HEK293 (cell line): ENCODE data around the gene USP6.
"Not testable (repeated sequence)": the region's sequence is repeated elsewhere in the genome, so short reads cannot be mapped to it uniquely, and the experiment has no call there.

ENCODE experiments used
- CTCF ChIA-PET: fragments of 350-600 bp; formaldehyde crosslinking; extraction: SDS; loops from one replicate; lab custom pipeline; 2021; ENCODE audit warnings: antibody characterized with exemption; lab: Yijun Ruan, JAX
- POLR2A ChIA-PET: fragments of 300-600 bp; formaldehyde crosslinking; extraction: SDS; loops from one replicate; lab custom pipeline; 2020; ENCODE audit warnings: antibody characterized with exemption, inconsistent platforms; lab: Yijun Ruan, JAX
- H3K27ac ChIP-seq: fragments of 200-500 bp; sonication (Bioruptor generic); 2 replicates; pipeline ENCODE4 v1.5.1; 2014; ENCODE audit warnings: low read depth, low read length, control low read depth, inconsistent platforms; ENCODE audit errors: extremely low read depth
- H3K36me3 ChIP-seq, 2 experiments: fragments of 200-500 bp in 1 of 2; sonication (Bioruptor generic) in 1 of 2; 1 replicate in 1 of 2; 2 replicates in 1 of 2; pipeline ENCODE4 v1.5.1; 2014 to 2017; ENCODE audit warnings: inconsistent platforms in 2 of 2, low read length in 2 of 2; ENCODE audit not compliant: control insufficient read depth in 2 of 2, insufficient read depth in 1 of 2
- H3K4me1 ChIP-seq: fragments of 200-500 bp; sonication (Bioruptor generic); 2 replicates; pipeline ENCODE4 v1.5.1; 2014; ENCODE audit warnings: mild to moderate bottlenecking, low read length, inconsistent platforms; ENCODE audit not compliant: control insufficient read depth, insufficient read depth
- H3K4me3 ChIP-seq: 2 replicates; pipeline ENCODE4 v1.5.1; 2011; ENCODE audit warnings: low read depth, mild to moderate bottlenecking, control low read depth, low read length, moderate library complexity
- H3K9me3 ChIP-seq: fragments of 200-500 bp; sonication (Bioruptor generic); 2 replicates; pipeline ENCODE4 v1.5.1; 2014; ENCODE audit warnings: low read depth, low read length, inconsistent platforms; ENCODE audit not compliant: control insufficient read depth, insufficient read depth
- KLF1 ChIP-seq: fragments of 450-650 bp; formaldehyde crosslinking; IDR thresholded peaks from 2 replicates; pipeline ENCODE4 v1.5.1; 2016; ENCODE audit warnings: missing biosample characterization, missing genetic modification characterization
- KLF10 ChIP-seq: fragments of 450-650 bp; IDR thresholded peaks from 2 replicates; pipeline ENCODE4 v1.5.1; 2018; ENCODE audit warnings: missing biosample characterization, mild to moderate bottlenecking, missing genetic modification characterization
- KLF17 ChIP-seq: fragments of 450-650 bp; formaldehyde crosslinking; IDR thresholded peaks from 2 replicates; pipeline ENCODE4 v1.5.1; 2016; ENCODE audit warnings: missing biosample characterization, missing genetic modification characterization
- KLF8 ChIP-seq: fragments of 450-650 bp; formaldehyde crosslinking; IDR thresholded peaks from 2 replicates; pipeline ENCODE4 v1.5.1; 2016; ENCODE audit warnings: missing biosample characterization, missing genetic modification characterization
- PRDM1 ChIP-seq: fragments of 450-650 bp; formaldehyde crosslinking; IDR thresholded peaks from 2 replicates; pipeline ENCODE4; 2016; ENCODE audit warnings: missing biosample characterization, missing genetic modification characterization
- WT1 ChIP-seq: fragments of 450-650 bp; formaldehyde crosslinking; IDR thresholded peaks from 2 replicates; pipeline ENCODE4 v1.5.1; 2016; ENCODE audit warnings: missing biosample characterization, missing genetic modification characterization
- ZBTB11 ChIP-seq: fragments of 450-650 bp; formaldehyde crosslinking; conservative IDR thresholded peaks from 2 replicates; pipeline ENCODE4 v1.5.1; 2016; ENCODE audit warnings: low read depth, missing biosample characterization, missing genetic modification characterization
- ZBTB17 ChIP-seq: fragments of 450-650 bp; formaldehyde crosslinking; IDR thresholded peaks from 2 replicates; pipeline ENCODE4 v1.5.1; 2016; ENCODE audit warnings: missing biosample characterization, missing genetic modification characterization
- ZNF112 ChIP-seq: fragments of 450-650 bp; formaldehyde crosslinking; IDR thresholded peaks from 2 replicates; pipeline ENCODE4 v1.5.0; 2017; ENCODE audit warnings: missing biosample characterization, missing genetic modification characterization
- ZNF121 ChIP-seq: fragments of 450-650 bp; formaldehyde crosslinking; IDR thresholded peaks from 2 replicates; pipeline ENCODE4 v1.5.1; 2016; ENCODE audit warnings: missing biosample characterization, missing genetic modification characterization
- ZNF132 ChIP-seq: fragments of 450-650 bp; formaldehyde crosslinking; IDR thresholded peaks from 2 replicates; pipeline ENCODE4 v1.5.1; 2017; ENCODE audit warnings: missing biosample characterization, missing genetic modification characterization, borderline replicate concordance
- ZNF133 ChIP-seq: fragments of 450-650 bp; formaldehyde crosslinking; IDR thresholded peaks from 2 replicates; pipeline ENCODE4 v1.5.1; 2016; ENCODE audit warnings: missing biosample characterization, missing genetic modification characterization
- ZNF174 ChIP-seq: fragments of 450-650 bp; formaldehyde crosslinking; IDR thresholded peaks from 2 replicates; pipeline ENCODE4 v1.5.0; 2017; ENCODE audit warnings: missing biosample characterization, mild to moderate bottlenecking, missing genetic modification characterization
- ZNF404 ChIP-seq: fragments of 450-650 bp; formaldehyde crosslinking; IDR thresholded peaks from 2 replicates; pipeline ENCODE4 v1.5.1; 2017; ENCODE audit warnings: missing biosample characterization, missing genetic modification characterization
- ZNF473 ChIP-seq: fragments of 450-650 bp; formaldehyde crosslinking; IDR thresholded peaks from 2 replicates; pipeline ENCODE4 v1.5.1; 2017; ENCODE audit warnings: missing biosample characterization, missing genetic modification characterization
- ZNF501 ChIP-seq: fragments of 450-650 bp; formaldehyde crosslinking; IDR thresholded peaks from 2 replicates; pipeline ENCODE4 v1.5.1; 2016; ENCODE audit warnings: missing biosample characterization, missing genetic modification characterization
- ZNF529 ChIP-seq: fragments of 450-650 bp; formaldehyde crosslinking; IDR thresholded peaks from 2 replicates; pipeline ENCODE4 v1.5.1; 2017; ENCODE audit warnings: missing genetic modification characterization, missing biosample characterization; ENCODE audit not compliant: insufficient replicate concordance
- ZNF561 ChIP-seq: fragments of 450-650 bp; IDR thresholded peaks from 2 replicates; pipeline ENCODE4 v1.5.1; 2018; ENCODE audit warnings: missing biosample characterization, missing genetic modification characterization, borderline replicate concordance
- ZNF704 ChIP-seq: fragments of 450-650 bp; formaldehyde crosslinking; IDR thresholded peaks from 2 replicates; pipeline ENCODE4 v1.5.1; 2016; ENCODE audit warnings: missing biosample characterization, missing genetic modification characterization
- ZNF747 ChIP-seq: fragments of 450-650 bp; formaldehyde crosslinking; IDR thresholded peaks from 2 replicates; pipeline ENCODE4 v1.5.1; 2016; ENCODE audit warnings: missing biosample characterization, missing genetic modification characterization
- ZXDB ChIP-seq: fragments of 450-650 bp; formaldehyde crosslinking; IDR thresholded peaks from 2 replicates; pipeline ENCODE4 v1.5.1; 2016; ENCODE audit warnings: missing biosample characterization, missing genetic modification characterization
- TF ChIP-seq, protein P1 (sequence below): fragments of 450-650 bp; formaldehyde crosslinking; IDR thresholded peaks from 2 replicates; pipeline ENCODE4; 2016; ENCODE audit warnings: missing biosample characterization, missing genetic modification characterization
- TF ChIP-seq, protein P2 (sequence below): fragments of 450-650 bp; formaldehyde crosslinking; IDR thresholded peaks from 2 replicates; pipeline ENCODE4 v1.5.1; 2017; ENCODE audit warnings: missing biosample characterization, missing genetic modification characterization

USP6 gene

DNA sequence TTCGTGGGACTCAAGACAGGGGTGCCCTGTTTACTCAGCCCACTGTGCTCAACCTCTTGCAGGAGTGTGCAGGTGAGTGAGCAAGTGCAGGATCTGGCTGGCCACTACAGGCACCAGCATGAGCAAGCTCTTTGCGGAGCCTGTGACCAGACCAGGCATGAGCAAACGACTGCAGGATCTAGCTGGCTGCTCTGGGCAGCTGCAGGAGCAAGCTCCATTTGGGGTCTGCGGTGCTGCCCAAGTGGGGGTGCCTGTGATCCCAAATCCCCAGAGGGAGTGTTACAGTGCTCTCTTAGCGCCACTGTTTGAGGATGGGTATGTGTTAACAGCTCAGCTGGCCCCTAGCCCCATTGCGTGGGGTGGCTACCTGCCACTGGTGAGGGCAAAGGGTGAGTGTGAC lies 2.4 kb downstream of the USP6 start:
- ChIA-PET POLR2A (no interaction called here), CTCF (no interaction called here)
- Histone ChIP-seq H3K4me1 (no peaks in the 10 kb centered on the region), H3K4me3 (no peak overlapping the region), H3K9me3 (no peaks in the 10 kb centered on the region), H3K36me3 (peaks cover 0 to 11% of the 10 kb centered on the region in 2 experiments; a peak in 2 of 3 replicates), H3K27ac (no peak overlapping the region)
- TF ChIP-seq ZNF121 (tag by site-specific recombination) (no peak), ZXDB (tag by site-specific recombination) (no peak), ZNF174 (tag by site-specific recombination) (no peak), ZBTB17 (peak; percentile 71), ZNF747 (tag by site-specific recombination) (no peak), ZNF473 (tag by site-specific recombination) (no peak), ZNF404 (tag by site-specific recombination) (no peak)
- TF ChIP-seq, protein P1, sequence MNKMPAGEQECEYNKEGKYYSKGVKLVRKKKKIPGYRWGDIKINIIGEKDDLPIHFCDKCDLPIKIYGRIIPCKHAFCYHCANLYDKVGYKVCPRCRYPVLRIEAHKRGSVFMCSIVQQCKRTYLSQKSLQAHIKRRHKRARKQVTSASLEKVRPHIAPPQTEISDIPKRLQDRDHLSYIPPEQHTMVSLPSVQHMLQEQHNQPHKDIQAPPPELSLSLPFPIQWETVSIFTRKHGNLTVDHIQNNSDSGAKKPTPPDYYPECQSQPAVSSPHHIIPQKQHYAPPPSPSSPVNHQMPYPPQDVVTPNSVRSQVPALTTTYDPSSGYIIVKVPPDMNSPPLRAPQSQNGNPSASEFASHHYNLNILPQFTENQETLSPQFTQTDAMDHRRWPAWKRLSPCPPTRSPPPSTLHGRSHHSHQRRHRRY (tag by site-specific recombination): no peak

DNA sequence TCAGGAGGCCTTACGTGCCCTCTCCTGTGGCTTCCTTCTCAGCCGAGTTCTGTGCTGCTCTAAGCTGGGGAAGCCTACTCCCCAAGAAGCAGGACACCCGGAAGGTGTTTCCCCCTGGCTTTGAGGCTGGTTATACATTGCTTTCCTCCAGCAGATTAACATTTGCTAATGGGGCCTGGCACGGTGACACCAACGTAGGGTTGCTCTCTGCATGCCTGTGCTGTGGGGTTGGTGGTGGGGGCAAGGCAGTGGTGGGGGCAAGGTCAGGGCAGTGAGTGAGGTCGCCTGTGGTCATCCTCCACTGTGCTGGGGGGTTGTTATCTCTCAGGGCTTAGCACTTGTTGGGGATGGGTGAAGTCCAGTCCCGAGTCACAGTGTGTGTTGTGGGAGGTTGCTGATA lies 4.2 kb downstream of the USP6 start:
- no peak overlapping the region for H3K4me3 ChIP-seq
- CTCF ChIA-PET: interaction anchor here (0.7 kb wide), 1 partner anchor 564 kb away, joined by 3 read pairs; no protein-coding TSS in a partner anchor
- TF ChIP-seq KLF8 (tag by site-specific recombination) (no peak), ZNF501 (tag by site-specific recombination) (no peak), ZNF112 (tag by site-specific recombination) (no peak), ZNF561 (no peak), ZBTB11 (no peak), ZNF529 (tag by site-specific recombination) (no peak), KLF1 (tag by site-specific recombination) (no peak), ZNF133 (no peak), KLF17 (tag by site-specific recombination) (no peak), WT1 (tag by site-specific recombination) (no peak), ZNF132 (tag by site-specific recombination) (no peak), PRDM1 (tag by site-specific recombination) (no peak), ZNF704 (tag by site-specific recombination) (no peak), KLF10 (tag by site-specific recombination) (no peak)
- TF ChIP-seq, protein P2, sequence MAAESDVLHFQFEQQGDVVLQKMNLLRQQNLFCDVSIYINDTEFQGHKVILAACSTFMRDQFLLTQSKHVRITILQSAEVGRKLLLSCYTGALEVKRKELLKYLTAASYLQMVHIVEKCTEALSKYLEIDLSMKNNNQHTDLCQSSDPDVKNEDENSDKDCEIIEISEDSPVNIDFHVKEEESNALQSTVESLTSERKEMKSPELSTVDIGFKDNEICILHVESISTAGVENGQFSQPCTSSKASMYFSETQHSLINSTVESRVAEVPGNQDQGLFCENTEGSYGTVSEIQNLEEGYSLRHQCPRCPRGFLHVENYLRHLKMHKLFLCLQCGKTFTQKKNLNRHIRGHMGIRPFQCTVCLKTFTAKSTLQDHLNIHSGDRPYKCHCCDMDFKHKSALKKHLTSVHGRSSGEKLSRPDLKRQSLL (tag by site-specific recombination): no peak
- no peaks in the 10 kb centered on the region for H3K4me1 ChIP-seq
- no peak overlapping the region for H3K27ac ChIP-seq
- no peaks in the 10 kb centered on the region for H3K36me3 ChIP-seq
- H3K9me3 ChIP-seq: no peaks in the 10 kb centered on the region
- POLR2A ChIA-PET: no interaction called here

DNA sequence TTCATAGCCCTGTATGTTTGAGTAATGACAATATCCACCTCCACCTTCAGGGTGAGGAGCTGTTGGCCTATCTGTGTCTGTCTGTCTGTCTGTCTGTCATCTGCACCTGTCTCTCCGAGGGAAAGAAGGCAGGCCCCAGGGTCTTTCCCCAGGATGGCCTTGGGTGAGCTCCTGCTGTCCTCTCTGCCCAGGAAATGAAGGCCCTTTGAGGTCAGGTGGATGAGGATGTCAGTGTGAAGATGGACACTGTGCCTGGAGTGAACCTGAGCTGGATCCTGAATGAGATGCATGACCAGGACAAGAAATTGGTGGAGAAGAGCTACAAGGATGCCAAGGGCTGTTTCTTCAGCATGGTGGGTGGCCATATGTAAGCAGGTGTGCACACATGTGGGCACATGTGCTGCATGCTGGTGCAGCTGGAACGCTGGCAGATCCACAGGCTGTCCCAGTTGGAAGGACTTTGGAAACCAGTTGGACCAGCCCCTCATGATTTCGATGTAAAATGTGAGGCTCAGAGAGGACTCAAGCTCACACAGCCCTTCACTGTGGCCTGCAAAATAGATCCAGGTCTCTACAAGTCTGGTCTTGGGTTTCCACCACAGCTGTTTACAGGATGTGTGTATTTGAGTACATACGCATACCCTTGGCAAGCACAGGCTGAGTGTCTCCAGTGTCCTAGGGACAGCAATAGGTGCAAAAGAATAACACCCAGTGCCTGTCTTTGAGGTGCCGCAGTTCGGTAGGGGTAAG lies 4.8 kb downstream of the USP6 start:
- H3K27ac ChIP-seq, H3K9me3 ChIP-seq, CTCF ChIA-PET, H3K4me3 ChIP-seq, H3K4me1 ChIP-seq, H3K36me3 ChIP-seq: not testable (repeated sequence)
- POLR2A ChIA-PET: interaction anchor here (0.5 kb wide), 1 partner anchor 370 kb away, joined by 5 read pairs; no protein-coding TSS in a partner anchor
